ENCODE results near the gene TBK1. TPM values are rescaled to one million over a fixed set of nuclear protein-coding genes. Genes with fewer than 3 reads are reported as not detected.

Gene TBK1
- total RNA-seq, 1 donor, result 36.2 TPM

DNA sequence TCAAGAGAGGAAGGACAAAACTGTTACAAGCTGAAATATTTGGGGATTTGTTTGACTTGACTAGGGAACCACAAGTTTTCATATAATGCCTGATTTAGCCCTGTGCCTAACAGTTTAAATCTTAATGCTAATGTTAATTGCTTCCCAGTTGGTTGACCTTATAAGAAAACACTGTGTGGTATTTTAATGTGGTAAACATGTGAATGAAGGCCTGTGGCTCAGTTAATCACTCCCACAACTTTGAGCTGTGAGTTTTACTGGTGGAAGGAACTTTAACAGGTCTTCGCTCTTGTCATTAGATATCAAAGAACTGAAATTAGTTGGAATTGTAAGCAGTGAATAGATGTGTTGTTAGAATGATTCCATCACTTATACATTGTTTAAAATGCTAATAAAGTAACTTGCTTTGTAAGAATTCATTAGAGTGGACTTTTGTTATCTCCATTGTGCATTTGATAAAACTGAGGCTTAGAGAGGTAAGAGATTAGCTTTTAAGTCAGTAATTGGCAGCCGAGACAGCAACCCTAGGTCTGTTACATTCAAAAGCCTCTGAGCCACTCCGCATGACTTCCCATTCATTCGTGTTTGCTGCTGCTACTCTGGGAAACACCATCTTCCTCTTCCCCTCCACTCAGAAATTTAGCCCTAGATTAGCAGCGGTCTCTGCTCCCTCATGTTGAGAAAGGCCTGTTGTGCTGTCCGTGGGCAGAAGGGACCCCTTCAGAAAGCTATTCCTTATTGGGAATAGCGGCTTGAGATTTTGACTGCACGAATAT lies 1.0 kb upstream of the TBK1 start:
- no peak for TF ChIP-seq CTCF (IDR thresholded peaks at IDR 0.05; ENCODE audit: extremely low read depth, low read depth, low read length)
- peaks cover 31% of the 10 kb centered on the region for H3K79me2 ChIP-seq (ENCODE audit: insufficient read depth, low read length)
- peak; percentile 31 for DNase-seq (ENCODE audit: insufficient read length, low spot score, missing footprints)
- peaks cover 3% of the 10 kb centered on the region for H4K20me1 ChIP-seq (ENCODE audit: insufficient read depth, low read length)
- peaks cover 19% of the 10 kb centered on the region for H3K4me1 ChIP-seq (ENCODE audit: insufficient read depth, low read length)
- peak overlapping the region; percentile 13 for H2AFZ ChIP-seq (ENCODE audit: low read length)
- no peaks in the 10 kb centered on the region for H3K27me3 ChIP-seq (ENCODE audit: insufficient read depth, low read length)
- H3K27ac ChIP-seq (ENCODE audit: low read depth, low read length), result peak overlapping the region; percentile 99
- peaks cover 24% of the 10 kb centered on the region for H3K36me3 ChIP-seq (ENCODE audit: insufficient read depth, low read length)
- peak overlapping the region; percentile 95 for H3K4me3 ChIP-seq (ENCODE audit: insufficient read depth, low read length)
- peak overlapping the region; percentile 84 for H3K4me2 ChIP-seq (ENCODE audit: insufficient read depth, low read length)
- no peaks in the 10 kb centered on the region for H3K9me3 ChIP-seq (ENCODE audit: low read depth, low read length)

DNA sequence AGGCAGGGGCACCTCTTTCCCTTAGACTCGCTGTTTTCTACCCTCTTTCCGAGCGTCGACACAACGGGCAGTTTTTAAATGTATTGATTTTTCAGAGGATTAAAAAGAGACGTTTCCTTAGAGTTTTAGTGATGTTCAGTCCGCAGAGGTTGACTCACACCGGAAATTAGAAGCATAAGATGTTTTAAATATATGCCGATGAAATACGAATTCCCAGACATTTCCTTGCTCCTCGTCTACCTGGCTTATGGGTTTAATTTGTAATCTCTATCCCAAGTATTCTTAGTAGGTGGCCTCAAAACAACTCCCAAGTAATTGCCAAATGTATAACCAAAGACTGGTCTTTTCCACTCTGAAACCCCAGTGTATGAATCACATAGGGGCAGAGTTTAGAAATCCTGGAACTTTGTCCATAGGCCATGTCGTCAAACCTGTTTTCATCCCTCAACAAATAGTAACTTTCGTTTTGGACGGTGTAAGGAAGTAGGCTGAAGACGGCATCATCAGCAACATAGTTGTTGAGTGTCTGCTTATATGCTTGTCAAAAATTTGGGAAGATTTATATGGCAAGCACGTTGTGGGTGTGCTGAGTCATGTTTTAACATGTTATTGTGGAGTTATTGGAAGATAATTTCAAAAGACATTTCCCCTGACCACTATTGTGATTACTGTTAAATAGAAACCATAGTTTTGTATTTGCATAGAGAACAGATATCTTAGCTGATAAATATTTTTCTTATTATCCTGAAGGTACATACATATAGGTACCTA lies 824 bp downstream of the TBK1 start:
- Histone ChIP-seq H3K79me2 (ENCODE audit: insufficient read depth, low read length) (peaks cover 46% of the 10 kb centered on the region), H3K4me2 (ENCODE audit: insufficient read depth, low read length) (peak overlapping the region; percentile 84), H4K20me1 (ENCODE audit: insufficient read depth, low read length) (peaks cover 3% of the 10 kb centered on the region), H3K27ac (ENCODE audit: low read depth, low read length) (peak overlapping the region; percentile 99), H3K9me3 (ENCODE audit: low read depth, low read length) (no peaks in the 10 kb centered on the region), H3K36me3 (ENCODE audit: insufficient read depth, low read length) (peaks cover 20% of the 10 kb centered on the region), H3K4me1 (ENCODE audit: insufficient read depth, low read length) (peaks cover 27% of the 10 kb centered on the region), H3K27me3 (ENCODE audit: insufficient read depth, low read length) (no peaks in the 10 kb centered on the region), H2AFZ (ENCODE audit: low read length) (peak overlapping the region; percentile 68), H3K4me3 (ENCODE audit: insufficient read depth, low read length) (peak overlapping the region; percentile 95)
- peak; percentile 88 for DNase-seq (ENCODE audit: insufficient read length, low spot score, missing footprints)
- no peak for TF ChIP-seq CTCF (IDR thresholded peaks at IDR 0.05; ENCODE audit: extremely low read depth, low read depth, low read length)

DNA sequence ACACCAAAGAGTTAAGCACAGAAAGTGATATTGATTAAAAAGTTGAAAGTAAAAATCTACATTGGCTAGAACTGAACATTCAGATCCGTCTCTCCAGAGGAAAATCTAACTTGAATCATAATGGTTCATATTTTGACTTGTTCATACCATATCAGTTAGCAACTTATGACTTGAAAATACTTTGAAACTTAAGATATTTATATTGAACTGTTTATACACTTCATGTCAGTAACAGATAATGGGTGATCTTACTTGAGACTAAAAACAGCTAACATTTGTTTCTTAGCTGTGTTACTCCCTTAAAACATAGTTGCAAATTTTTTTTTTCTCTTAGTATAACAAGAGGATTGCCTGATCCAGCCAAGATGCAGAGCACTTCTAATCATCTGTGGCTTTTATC lies 3.6 kb downstream of the TBK1 start:
- TF ChIP-seq CTCF (IDR thresholded peaks at IDR 0.05; ENCODE audit: extremely low read depth, low read depth, low read length), result no peak
- peak; percentile 32 for DNase-seq (ENCODE audit: insufficient read length, low spot score, missing footprints)
- Histone ChIP-seq H3K9me3 (ENCODE audit: low read depth, low read length) (no peaks in the 10 kb centered on the region), H4K20me1 (ENCODE audit: insufficient read depth, low read length) (peaks cover 3% of the 10 kb centered on the region), H3K4me1 (ENCODE audit: insufficient read depth, low read length) (peaks cover 43% of the 10 kb centered on the region), H2AFZ (ENCODE audit: low read length) (no peak overlapping the region), H3K27ac (ENCODE audit: low read depth, low read length) (no peak overlapping the region), H3K4me2 (ENCODE audit: insufficient read depth, low read length) (no peak overlapping the region), H3K79me2 (ENCODE audit: insufficient read depth, low read length) (peaks cover 70% of the 10 kb centered on the region), H3K27me3 (ENCODE audit: insufficient read depth, low read length) (no peaks in the 10 kb centered on the region), H3K36me3 (ENCODE audit: insufficient read depth, low read length) (peaks cover 11% of the 10 kb centered on the region), H3K4me3 (ENCODE audit: insufficient read depth, low read length) (no peak overlapping the region)

DNA sequence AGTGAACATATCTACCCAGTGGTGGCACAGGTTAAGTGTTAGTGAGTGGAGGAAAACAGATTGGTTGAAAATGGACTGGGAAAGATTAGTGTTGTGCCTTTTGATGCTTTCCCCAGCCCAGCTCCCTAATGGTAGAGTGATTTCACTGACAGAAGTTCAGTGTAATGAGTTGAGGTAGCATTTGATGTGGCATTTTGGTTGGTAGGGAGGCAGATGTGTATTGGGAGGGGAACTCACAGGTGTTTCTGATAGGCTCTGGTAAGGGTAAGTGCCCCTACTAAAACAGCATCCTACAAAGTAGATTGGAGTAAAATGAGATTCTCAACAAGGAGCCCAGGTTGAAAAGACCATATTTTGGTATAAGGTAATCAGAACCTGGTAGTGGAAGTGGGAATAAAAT lies 4.2 kb downstream of the TBK1 start:
- no peak for TF ChIP-seq CTCF (IDR thresholded peaks at IDR 0.05; ENCODE audit: extremely low read depth, low read depth, low read length)
- H4K20me1 ChIP-seq (ENCODE audit: insufficient read depth, low read length), result peaks cover 3% of the 10 kb centered on the region
- H3K9me3 ChIP-seq (ENCODE audit: low read depth, low read length), result no peaks in the 10 kb centered on the region
- H3K36me3 ChIP-seq (ENCODE audit: insufficient read depth, low read length), result peaks cover 11% of the 10 kb centered on the region
- H3K27ac ChIP-seq (ENCODE audit: low read depth, low read length), result peak overlapping the region; percentile 18
- H3K79me2 ChIP-seq (ENCODE audit: insufficient read depth, low read length), result peaks cover 70% of the 10 kb centered on the region
- H3K4me2 ChIP-seq (ENCODE audit: insufficient read depth, low read length), result no peak overlapping the region
- DNase-seq (ENCODE audit: insufficient read length, low spot score, missing footprints), result no peak
- no peak overlapping the region for H3K4me3 ChIP-seq (ENCODE audit: insufficient read depth, low read length)
- no peak overlapping the region for H2AFZ ChIP-seq (ENCODE audit: low read length)
- no peaks in the 10 kb centered on the region for H3K27me3 ChIP-seq (ENCODE audit: insufficient read depth, low read length)
- peaks cover 44% of the 10 kb centered on the region for H3K4me1 ChIP-seq (ENCODE audit: insufficient read depth, low read length)

All from osteoblast (primary cell).